ENCODE measurements around the gene WHRN.

WHRN gene

GRCh38 chr9:114451707-114452031, 53.6 kb downstream of the WHRN start:
- in situ Hi-C loops (cut with MboI; ENCODE audit: low sequenced_read_pairs): no loop called here

DNA sequence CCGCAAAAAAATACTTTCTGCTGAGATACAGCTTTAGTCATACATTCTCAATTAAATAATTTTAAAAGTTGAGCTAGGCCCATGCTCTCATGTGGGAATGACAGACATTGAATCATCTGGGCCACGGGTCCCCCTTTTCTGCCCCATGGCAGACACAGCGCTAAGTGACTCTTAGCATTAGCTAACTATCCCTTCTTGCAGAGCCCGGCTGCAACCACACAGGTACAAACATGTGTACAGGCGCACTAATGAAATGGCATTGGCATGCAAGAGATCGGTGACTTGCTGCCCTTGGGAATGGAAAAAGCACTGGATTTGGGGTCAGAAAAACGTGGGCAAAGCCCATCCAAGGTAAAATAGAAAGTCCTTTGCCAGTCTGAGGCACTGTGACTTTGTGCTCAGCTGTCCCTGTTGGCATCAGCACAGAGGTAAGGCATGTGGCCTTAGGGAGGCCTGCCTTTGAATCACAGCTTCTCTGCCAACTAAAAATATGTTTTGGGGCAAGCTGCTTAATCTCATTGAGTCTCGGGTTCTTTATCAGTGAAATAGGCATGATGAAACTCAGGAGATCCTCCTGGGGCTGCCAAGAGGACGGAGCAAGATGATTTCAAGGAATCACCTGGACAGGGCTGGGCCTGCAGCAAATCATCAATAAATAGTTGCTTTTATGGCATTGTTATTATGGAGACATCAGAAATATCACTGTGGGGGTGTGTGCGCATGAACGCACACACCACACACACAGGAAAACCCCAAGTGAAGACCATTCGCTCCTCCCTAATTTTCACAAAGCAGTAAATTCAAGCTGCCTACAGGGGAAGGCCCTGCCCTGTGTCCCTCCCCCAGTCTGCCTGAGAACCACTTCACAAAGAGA, 54.2 kb downstream of the WHRN start:
- in situ Hi-C loops (cut with MboI; ENCODE audit: low sequenced_read_pairs): no loop called here

DNA sequence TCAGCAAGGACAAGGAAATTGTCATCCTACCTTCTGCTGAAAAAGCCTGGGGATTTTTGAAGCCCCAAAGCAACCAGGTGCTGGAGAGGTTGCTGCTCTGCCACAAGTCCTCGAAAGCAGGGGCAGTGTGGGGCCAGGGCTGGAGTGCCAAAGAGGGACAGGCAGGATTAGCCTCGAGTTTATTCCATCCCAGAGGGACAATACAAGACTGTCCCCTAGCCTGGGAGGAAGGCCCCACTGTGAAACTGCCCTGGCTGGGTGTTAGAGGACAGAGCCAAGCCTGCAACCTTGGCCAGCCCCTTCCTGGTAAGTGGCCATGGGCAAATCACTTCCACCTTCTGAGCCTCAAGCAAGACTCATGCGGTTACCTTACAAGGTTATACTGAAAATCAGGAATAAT, 55.1 kb downstream of the WHRN start:
- in situ Hi-C loops (cut with MboI; ENCODE audit: low sequenced_read_pairs): no loop called here

GRCh38 chr9:114449236-114449635, 56.0 kb downstream of the WHRN start:
- in situ Hi-C loops (cut with MboI; ENCODE audit: low sequenced_read_pairs): no loop called here

DNA sequence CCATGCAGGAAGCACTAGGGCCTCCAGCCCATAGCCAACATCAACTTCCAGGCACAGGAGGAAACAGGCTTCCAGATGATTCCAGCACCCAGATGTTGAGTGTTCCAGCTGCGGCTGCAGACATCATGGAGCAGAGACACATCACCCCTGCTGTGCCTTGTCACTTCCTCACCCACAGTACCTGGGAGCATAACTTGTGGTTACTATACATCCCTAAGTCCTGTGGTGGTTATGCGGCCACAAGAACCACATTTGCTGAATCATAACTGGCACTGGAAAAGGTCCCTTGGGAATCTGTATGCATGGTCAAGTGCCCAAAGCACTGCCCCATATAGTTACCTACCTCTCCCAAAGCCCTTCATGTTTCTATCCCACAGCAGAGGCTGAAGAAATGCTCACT, 56.6 kb downstream of the WHRN start:
- in situ Hi-C loops (cut with MboI; ENCODE audit: low sequenced_read_pairs): no loop called here

DNA sequence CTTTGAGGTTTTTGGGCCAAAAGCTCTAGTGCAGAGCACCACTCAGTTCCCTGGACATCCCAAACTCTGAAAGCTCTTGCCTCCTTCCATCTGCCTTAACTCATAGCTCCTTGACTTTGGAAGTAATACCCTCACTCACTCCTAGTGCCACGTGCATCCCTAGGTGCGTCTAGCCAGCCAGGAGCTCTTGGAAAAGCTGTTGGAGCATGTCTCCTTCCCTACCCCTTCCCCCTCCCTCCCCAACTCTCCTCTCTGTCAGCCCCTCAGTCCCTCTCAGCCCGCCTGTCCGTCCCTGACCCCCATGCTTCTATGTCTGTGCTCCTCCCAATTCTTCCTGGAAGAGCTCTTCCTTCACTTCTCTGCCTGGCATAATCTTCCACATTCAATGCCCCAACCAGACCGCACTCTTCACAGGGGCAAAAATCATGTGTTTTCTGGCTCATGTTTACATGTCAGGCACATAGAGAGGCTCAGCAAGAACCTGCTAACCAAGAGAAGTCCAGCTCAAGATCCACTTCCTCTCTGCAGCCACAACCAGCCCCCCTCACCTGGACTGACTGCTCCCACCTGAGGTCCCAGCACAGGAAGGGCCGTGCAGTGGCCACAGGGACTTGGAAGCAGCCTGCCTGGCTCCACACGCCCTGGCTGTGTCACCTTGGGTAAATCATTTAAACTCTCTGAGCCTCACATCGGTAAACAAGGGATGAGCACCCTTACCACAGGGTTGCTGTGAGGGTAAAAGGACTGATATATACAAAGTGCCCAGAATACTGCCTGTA, 58.4 kb downstream of the WHRN start:
- in situ Hi-C loops (cut with MboI; ENCODE audit: low sequenced_read_pairs): no loop called here

DNA sequence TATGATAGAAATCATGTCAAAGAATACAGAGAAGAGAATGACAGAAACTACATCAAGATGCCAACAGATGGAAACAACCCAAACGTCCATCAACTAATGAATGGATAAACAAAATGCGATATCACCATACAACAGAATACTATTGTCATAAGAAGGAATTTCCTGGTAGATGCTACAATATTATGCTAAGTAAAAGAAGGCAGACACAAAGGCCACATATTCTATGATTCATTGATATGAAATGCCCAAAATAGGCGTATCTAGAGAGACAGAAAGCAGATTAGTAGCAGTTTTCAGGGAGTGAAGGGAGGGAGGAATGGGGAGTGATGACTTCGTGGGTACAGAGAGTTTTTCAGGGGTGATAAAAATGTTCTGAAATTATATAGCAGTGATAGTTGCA, 59.2 kb downstream of the WHRN start:
- in situ Hi-C loops (cut with MboI; ENCODE audit: low sequenced_read_pairs): no loop called here

DNA sequence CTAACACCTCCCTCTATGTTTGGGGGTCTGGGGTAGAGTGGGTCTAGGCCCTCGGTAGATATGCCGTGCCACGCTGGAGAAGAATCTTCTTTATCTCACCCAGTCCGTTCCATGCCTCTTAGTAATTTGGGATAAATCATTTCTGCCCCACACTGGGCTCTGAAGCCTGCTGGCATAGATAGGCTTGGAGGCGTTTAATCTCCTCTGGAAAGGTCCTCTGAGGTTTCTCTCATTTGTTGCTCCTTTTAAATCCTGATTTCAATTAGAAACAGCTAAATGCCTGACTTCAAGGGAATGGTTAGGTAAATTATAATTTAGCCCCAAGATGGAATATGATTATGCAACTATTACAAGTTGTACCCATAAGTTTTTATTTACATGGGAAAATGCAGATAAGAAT, 59.7 kb downstream of the WHRN start:
- in situ Hi-C loops (cut with MboI; ENCODE audit: low sequenced_read_pairs): no loop called here

DNA sequence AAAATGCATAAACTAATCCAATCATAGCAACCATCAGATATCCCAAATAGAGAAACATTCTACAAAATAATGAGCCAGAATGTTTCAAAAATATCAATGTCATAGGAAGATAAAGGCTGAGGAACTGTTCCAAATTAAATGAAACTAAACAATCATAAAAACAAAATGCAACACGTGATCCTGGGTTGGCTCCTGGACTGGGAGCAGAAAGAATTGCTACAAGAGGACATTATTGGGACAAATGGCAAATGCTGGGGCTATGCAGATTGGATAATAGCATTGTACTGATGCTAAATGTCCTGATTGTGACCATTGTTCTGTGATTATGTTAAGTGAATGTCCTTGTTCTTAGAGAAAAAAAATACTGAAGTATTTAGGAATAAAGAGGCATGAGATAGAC, 63.3 kb downstream of the WHRN start:
- in situ Hi-C loops (cut with MboI; ENCODE audit: low sequenced_read_pairs): no loop called here

DNA sequence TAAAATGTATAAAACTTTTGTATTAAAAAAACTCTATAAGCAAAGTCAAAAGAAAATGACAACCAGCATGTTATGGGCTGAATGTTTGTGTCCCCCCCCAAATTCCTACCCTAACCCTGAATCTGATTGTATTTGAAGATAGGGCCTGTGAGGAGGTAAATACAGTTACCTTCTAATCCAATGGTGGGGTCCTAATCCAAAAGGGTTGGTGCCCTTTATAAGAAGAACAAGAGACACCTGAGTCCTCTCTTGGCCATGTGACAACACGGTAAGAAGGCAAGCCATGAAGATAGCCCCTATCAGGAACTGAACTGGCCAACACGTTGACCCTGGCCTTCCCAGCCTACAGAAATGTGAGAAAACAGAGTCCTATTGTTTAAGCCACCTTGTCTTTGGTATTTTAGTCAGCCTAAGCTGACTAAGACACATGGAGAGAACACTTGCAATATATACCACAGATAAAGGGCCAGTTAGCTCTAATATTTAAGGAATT, 67.8 kb downstream of the WHRN start:
- in situ Hi-C loops (cut with MboI; ENCODE audit: low sequenced_read_pairs): no loop called here

DNA sequence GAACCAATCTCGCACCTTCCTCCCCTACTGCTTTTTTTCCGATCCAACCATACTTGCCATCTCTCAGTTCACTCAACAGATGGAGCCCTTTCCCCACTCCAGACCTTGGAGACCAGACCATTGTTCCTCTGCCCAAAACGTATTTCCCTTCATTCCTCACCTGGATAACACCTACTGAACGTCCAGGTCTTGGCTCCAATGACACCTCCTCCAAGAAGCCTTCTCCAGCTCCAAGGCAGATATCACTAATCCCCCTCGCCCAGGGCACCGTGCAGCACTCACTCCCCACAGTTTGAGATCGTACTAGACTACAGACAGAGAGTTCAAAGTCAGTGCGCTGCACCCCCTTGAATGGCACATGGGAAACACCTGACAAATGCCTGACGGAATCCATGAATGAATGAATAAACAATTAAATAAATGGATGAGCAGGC, 70.4 kb downstream of the WHRN start:
- in situ Hi-C loops (cut with MboI; ENCODE audit: low sequenced_read_pairs): no loop called here

- in situ Hi-C loops (cut with MboI; ENCODE audit: low sequenced_read_pairs): no loop called here
Measured at GRCh38 chr9:114433720-114434255, 71.5 kb downstream of the WHRN start.

DNA sequence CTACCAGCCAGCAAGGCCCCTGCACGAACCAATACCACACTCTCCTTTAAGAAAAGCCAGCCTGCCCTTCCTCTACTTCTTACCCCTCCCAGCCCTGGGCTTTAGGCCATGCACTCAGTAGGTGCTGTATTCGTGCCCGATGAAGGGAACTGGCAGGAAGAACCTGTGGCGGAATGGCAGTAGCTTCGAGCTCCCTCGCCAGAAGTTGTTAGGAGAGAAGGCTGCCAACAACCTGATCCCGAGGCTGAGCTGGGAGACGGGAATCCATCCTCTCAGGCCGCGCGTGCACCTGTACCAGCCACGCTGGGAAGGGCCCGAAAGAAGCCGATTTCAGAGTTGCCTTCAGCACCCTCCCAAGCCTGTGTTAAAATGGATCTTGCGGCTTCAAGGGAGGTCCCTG, 72.2 kb downstream of the WHRN start:
- in situ Hi-C loops (cut with MboI; ENCODE audit: low sequenced_read_pairs): no loop called here

DNA sequence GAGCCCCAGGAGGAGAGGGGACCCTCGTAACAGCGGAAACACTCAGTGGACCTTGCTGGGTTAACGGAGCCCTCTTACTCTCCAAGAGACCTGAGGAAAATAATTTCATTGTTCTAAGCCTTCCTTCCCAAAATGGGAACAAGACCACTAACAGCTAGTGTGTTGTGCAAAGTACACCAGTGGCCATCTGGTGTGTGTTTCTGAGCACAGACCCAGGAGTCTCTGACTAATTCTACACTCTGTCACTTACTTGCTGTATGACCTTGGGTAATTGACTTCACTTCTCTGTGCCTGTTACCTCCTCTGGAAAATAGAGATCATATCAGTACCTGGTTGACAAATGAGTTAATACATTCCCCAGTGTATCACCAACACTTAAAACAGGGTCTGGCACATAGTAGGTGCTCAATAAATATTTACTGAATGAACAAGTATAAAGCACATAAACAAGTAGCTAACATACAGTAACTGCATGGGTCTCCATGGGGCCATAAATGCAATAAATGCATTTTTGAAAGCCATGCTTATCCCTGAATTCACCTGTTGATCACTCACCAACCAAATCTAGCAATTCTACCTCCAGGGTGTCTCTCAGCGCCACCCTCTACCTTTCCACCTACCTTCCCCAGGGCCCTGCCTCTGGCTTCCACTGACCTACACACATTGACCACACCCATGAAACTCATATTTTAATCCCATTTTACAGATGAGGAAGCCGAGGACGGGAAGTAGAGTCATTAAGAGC, 72.8 kb downstream of the WHRN start:
- in situ Hi-C loops (cut with MboI; ENCODE audit: low sequenced_read_pairs): no loop called here

- in situ Hi-C loops (cut with MboI; ENCODE audit: low sequenced_read_pairs): no loop called here
Measured at GRCh38 chr9:114431770-114432169, 73.5 kb downstream of the WHRN start.

DNA sequence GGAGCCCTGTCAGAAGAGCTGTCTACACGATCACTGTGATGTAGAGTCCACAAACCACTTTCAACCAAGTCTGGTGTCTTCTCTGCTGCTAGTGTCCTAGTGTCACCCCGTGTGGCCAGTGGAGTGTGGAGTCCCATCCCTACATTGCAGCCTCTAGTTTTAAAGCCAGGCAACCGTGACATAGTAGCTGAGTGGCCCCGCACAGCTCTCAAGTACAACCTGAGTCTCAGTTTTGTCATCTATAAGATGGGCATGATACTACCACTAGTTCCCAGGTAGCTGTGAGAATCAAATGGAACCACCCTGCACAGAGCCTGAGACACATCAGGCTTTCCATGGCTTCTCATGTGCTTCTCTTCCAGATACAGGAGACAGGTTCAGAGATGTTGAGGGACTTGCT, 74.3 kb downstream of the WHRN start:
- in situ Hi-C loops (cut with MboI; ENCODE audit: low sequenced_read_pairs): no loop called here

DNA sequence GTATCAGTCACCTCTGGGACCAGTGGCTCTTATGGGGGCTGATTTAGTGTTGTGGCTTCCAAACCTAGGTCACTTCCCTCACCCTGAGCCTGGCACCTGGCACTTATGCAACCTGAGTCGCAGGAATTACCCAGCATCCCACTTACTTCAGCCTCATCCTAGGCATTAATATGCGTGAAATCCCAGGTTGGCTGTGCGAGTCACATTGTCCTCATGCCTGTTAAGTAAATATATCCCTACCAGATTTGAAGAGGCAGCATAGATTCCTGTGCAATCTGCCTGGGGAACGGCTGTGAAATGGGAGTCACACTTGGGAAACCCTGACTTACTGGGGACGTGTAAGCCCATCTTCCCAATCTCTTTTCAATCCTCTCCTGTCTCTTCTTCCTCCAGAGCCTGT, 74.8 kb downstream of the WHRN start:
- in situ Hi-C loops (cut with MboI; ENCODE audit: low sequenced_read_pairs): no loop called here

DNA sequence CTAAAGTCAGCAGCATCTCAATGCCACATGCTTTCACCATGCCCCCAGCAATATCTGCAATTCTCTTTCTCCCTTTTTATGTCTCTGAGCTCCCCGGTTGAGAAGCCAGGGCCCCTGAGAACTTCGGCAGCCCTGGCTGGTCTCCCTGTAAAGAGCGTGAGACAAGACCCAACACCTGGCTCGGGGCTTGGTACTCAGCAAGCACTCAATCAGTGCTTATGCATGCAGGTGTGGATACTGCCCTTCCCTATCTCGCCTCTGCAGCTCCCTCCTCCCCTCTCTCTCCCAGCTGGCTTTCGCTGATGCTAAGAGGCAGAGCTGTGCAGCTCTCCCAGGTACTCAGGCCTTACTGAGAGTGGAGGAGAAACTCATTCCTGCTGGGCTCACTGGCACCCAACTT, 75.8 kb downstream of the WHRN start:
- in situ Hi-C loops (cut with MboI; ENCODE audit: low sequenced_read_pairs): no loop called here

GRCh38 chr9:114428466-114428865, 76.8 kb downstream of the WHRN start:
- in situ Hi-C loops (cut with MboI; ENCODE audit: low sequenced_read_pairs): no loop called here

GRCh38 chr9:114427644-114428043, 77.6 kb downstream of the WHRN start:
- in situ Hi-C loops (cut with MboI; ENCODE audit: low sequenced_read_pairs): no loop called here

All from HL-60/S4 treated with retinoic acid at 250 ng/mL for 4 days and 3 days (cell line).